Hippocampal formation (tissue), 2 donors: Measurements from ENCODE around the gene CSH1.
"Not testable (repeated sequence)": the region's sequence is repeated elsewhere in the genome, so short reads cannot be mapped to it uniquely, and the experiment has no call there.

ENCODE experiments used
- DNase-seq, 2 donors: peaks; one replicate each; lab custom pipeline; 2025; lab: John Stamatoyannopoulos, UW

Gene CSH1

GRCh38 chr17:63896524-63897354 lies at the start of gene CSH1:
Gene CSH1, minus strand, starts transcription at chr17:63896574. Its CDS starts 63 bp downstream, at chr17:63896511.
- DNase-seq, result not testable (repeated sequence)

- no peak for DNase-seq
Measured at GRCh38 chr17:63945784-63946439, 49.5 kb upstream of the CSH1 start.

- no peak for DNase-seq
Measured at GRCh38 chr17:63944736-63945499, 48.5 kb upstream of the CSH1 start.

- DNase-seq, result no peak
Measured at GRCh38 chr17:63943745-63944144, 47.4 kb upstream of the CSH1 start.

- DNase-seq, result no peak
Measured at GRCh38 chr17:63942309-63942985, 46.1 kb upstream of the CSH1 start.

GRCh38 chr17:63941751-63942150 lies 45.4 kb upstream of the CSH1 start:
- no peak for DNase-seq

- DNase-seq, result no peak
Measured at GRCh38 chr17:63941162-63941561, 44.8 kb upstream of the CSH1 start.

GRCh38 chr17:63940584-63940983 lies 44.2 kb upstream of the CSH1 start:
- no peak for DNase-seq

- DNase-seq, result no peak
Measured at GRCh38 chr17:63939884-63940283, 43.5 kb upstream of the CSH1 start.

- DNase-seq, result no peak
Measured at GRCh38 chr17:63939401-63939800, 43.0 kb upstream of the CSH1 start.

- DNase-seq, result no peak
Measured at GRCh38 chr17:63937920-63938319, 41.5 kb upstream of the CSH1 start.

GRCh38 chr17:63937319-63937718 lies 40.9 kb upstream of the CSH1 start:
- DNase-seq, result no peak

- DNase-seq, result no peak
Measured at GRCh38 chr17:63934183-63935112, 38.1 kb upstream of the CSH1 start.

GRCh38 chr17:63933598-63933997 lies 37.2 kb upstream of the CSH1 start:
- DNase-seq, result no peak

GRCh38 chr17:63932721-63933120 lies 36.3 kb upstream of the CSH1 start:
- DNase-seq, result no peak

GRCh38 chr17:63931981-63932561 lies 35.7 kb upstream of the CSH1 start, which contains the start of gene CD79B:
Gene CD79B, minus strand, starts transcription at chr17:63932331. Its CDS starts 70 bp downstream, at chr17:63932261.
- no peak for DNase-seq

- DNase-seq, result no peak
Measured at GRCh38 chr17:63930951-63931575, 34.7 kb upstream of the CSH1 start.

GRCh38 chr17:63929860-63930766 lies 33.7 kb upstream of the CSH1 start:
- DNase-seq, result no peak
